GM21786 (cell line): ENCODE data around the gene PLA2G4D.
"Not testable (repeated sequence)": the region's sequence is repeated elsewhere in the genome, so short reads cannot be mapped to it uniquely, and the experiment has no call there.

Experiments
- ATAC-seq: cut with Tn5 transposase; IDR thresholded peaks from one replicate; pipeline ENCODE4 v1.9.1; 2021; ENCODE audit not compliant: unreplicated experiment

PLA2G4D gene

GRCh38 chr15:42092398-42093318, 1.7 kb downstream of the PLA2G4D start:
- no peak for ATAC-seq

GRCh38 chr15:42091753-42092397, 2.5 kb downstream of the PLA2G4D start:
- not testable (repeated sequence) for ATAC-seq

GRCh38 chr15:42090781-42091180, 3.6 kb downstream of the PLA2G4D start:
- no peak for ATAC-seq

GRCh38 chr15:42090370-42090769, 4.0 kb downstream of the PLA2G4D start:
- ATAC-seq = no peak

GRCh38 chr15:42089942-42090341, 4.4 kb downstream of the PLA2G4D start:
- ATAC-seq = no peak

- no peak for ATAC-seq
These were observed 5.3 kb downstream of the PLA2G4D start for GRCh38 chr15:42088801-42089640.

GRCh38 chr15:42087926-42088800, 6.2 kb downstream of the PLA2G4D start:
- ATAC-seq = no peak

DNA sequence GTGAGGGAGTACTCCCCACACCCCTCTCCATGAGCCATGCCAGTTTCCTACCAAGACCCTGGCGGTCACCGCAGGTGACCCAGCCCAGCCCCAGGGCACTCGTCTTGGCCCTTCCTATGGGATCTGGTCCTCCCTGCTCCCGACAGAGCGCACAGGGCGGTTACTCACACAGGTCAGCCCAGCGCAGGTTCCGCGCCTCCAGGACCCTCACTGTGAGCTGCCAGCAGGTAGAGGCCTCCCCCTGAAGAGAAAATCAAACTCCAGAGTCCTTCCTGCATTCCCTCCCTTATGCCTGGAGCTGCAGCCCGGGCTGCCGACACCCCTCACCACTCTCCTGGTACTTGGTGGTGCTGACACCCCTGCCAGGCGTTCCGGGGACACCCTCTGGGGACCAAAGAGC, 6.9 kb downstream of the PLA2G4D start:
- ATAC-seq = no peak

- ATAC-seq = no peak
These were observed 8.6 kb downstream of the PLA2G4D start for GRCh38 chr15:42085721-42086120.

DNA sequence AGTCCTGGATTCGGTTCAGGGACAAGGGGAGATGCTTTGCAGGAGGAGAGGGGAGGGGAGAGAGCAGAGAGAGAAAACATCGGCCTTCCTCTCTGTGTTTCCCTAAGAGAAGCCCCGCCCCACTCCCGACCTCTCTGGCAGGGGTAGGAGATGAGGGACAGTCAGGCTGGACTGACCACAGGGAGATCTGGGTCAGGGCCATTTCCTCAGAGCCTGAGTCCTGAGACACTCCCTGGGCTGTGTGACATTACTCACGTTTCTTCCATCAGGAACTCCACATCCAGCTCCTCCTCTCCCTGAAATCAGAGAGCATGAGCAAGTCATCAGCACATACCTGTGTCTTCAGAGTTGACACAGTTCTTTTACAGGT, 9.1 kb downstream of the PLA2G4D start:
- ATAC-seq = no peak

- peak; percentile 47 for ATAC-seq
These were observed 9.7 kb downstream of the PLA2G4D start for GRCh38 chr15:42084465-42085235.

DNA sequence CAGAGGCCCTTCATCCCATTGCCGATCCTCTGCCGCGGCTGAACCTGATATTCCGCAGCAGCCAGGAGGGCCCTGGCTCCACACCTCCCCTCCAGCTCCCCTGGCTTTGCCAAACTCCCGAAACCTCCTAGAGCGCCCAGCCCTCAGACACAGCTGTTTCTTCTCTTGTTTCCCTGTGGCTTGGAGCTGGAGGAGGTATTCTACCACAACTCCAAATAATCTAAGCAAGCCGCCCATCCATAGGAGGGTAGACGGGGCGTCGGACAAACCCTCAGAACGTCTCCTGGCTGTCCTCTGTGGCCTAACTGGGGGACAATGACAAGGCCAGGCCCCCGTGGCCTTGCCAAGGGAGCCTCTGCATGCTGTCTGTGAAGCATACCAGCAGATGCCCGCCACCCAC, 10.4 kb downstream of the PLA2G4D start:
- no peak for ATAC-seq

GRCh38 chr15:42083605-42083908, 10.8 kb downstream of the PLA2G4D start:
- ATAC-seq = no peak

- ATAC-seq = no peak
These were observed 11.3 kb downstream of the PLA2G4D start for GRCh38 chr15:42082823-42083604.

DNA sequence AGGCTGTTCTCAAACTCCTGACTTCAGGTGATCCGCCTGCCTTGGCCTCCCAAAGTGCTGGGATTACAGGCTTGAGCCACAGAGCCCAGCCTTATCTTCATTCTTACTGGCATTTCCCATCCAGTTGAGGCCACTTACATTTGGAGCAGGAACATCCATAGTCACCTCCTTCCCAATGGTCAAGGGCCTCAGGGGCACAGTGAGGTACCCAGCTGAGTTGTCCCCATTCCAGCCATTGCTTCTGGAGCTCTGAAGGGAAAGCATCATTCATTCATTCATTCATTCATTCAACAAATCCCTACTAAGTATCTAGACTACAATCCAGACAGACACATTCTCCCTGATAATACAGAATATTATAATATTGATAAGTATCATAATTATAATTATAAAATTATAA, 12.2 kb downstream of the PLA2G4D start:
- no peak for ATAC-seq

DNA sequence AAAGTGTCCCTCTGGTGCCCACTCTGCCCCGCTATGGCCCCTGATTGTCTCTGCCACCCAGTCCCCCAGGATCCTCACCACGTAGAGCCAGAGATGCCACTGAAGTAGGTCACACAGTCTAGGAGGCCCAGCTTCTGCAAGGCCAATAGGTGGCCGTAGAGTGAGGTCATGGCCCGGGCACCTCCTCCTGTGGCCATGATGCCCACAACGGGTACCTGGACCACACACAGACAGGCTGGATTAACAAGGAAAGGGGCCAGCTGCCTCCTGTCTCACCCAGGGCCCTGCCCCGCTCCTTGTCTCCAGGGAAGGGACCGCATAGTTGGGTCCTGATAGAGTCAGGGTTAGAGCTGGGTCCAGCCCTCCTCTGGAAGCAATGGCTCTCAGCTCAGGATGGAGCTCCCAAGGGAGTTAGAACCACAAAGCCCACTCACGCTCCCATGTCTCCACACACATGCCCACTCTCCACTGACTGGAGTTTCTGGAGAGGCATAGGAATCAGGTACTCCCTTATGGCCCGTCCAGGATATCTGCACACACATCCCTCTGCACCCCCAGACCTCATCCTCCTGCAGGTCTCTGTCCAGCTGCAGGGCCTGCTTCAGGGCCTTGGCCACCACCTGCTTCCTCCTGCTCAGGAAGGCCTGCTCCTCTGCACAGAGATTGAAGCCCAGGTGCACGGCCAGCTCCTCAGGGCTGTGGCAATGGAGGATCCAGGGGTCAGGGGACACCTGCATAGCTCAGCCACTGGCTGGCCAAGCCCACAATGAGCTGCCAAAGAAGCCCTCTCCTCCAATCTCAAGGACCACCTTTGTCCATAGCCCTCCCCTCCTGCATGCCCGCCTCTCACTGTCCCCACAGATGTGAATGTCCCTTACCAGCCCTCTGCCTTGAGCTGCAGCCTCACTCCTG, 13.2 kb downstream of the PLA2G4D start:
- no peak for ATAC-seq

DNA sequence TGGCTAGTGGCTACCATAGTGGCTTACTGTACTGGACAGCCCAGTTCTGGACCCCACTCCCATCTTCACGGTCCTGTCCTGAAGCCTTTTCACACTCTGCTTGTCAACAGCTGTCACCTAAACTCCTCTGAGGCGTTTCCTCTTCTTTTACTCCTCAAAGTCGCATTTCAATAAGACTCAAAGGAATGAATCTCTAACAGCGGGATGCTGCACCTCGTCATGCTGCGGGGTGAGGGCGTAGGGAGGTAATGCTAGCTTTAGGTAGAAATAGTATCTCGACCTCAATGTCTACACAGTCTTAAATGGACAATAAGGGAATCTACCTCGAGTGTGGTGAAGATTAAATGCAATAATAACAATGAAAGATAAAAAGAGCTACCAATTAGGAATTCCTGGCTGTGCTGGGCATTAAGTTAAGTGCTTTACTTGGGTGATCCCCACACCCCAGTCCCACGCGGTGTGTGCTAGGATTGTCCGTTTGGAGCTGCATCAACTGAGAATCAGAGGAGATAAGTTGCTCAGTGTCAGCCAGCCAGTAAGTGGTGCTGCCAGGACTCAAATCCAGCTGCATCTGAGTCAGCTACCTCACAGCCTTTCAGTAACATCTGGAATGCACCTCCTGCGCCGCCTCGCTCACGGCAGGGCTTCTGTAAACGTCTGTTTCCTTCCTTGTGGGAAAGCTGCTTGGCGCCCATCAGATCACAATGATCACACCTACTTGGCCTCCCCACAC, 14.0 kb downstream of the PLA2G4D start:
- ATAC-seq = no peak
